ENCODE data around the gene TNFRSF4. TPM values are rescaled to one million over a fixed set of nuclear protein-coding genes. Genes with fewer than 3 reads are reported as not detected.

The TNFRSF4 gene
- total RNA-seq, 4 donors from 2014 or later: 2.4 to 10.7 (median 5.9) TPM

GRCh38 chr1:1227386-1227785 is 13.4 kb upstream of the TNFRSF4 start:
- DNase-seq (ENCODE audit: low spot score) (no peak), ATAC-seq (ENCODE audit: low FRiP score) (no peak)
- TF ChIP-seq CTCF (IDR thresholded peaks at IDR 0.05): no peak

DNA sequence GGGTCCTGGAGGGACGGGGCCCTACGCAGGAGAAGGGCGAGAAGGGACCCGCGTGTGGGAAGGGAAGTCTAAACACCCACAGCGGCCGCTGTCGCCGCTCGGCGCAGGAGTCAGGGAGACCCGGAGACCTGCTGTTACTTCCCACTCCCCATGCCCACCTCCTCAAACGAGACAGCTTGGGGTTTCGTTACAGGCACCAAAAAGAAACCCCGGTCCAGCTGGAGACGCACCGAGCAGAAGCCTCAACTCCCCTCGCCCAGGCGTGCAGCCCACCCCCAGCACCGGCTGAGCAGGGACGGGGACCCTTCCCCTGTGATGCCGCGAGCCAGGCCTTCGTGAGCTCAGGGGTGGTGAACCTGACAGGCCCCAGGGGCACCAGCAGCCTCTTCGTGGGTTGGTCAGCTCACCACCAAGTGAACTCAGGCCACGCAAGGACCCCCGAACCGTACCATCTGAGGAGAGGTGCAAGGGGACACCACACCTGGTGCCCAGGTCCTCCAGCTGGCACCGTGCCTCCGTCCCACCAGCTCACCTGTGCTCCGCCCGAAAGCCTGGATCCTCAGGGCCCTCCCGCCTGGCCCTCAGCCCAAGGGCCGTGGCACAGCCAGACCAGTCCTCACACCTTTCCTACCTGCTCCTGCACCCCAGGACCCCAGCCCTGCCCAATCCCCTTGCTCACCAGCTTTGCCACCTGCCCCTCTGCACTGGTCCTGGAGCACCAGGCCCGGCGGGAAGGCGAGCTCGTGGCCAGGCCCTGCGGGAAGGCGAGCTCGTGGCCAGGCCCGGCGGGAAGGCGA is 12.8 kb upstream of the TNFRSF4 start:
- DNase-seq (ENCODE audit: low spot score) (no peak), ATAC-seq (ENCODE audit: low FRiP score) (no peak)
- TF ChIP-seq CTCF (IDR thresholded peaks at IDR 0.05): no peak

GRCh38 chr1:1225913-1226312 is 12.0 kb upstream of the TNFRSF4 start:
- DNase-seq (ENCODE audit: low spot score) (no peak), ATAC-seq (ENCODE audit: low FRiP score) (no peak)
- no peak for TF ChIP-seq CTCF (IDR thresholded peaks at IDR 0.05)

GRCh38 chr1:1225238-1225845 is 11.4 kb upstream of the TNFRSF4 start:
- TF ChIP-seq CTCF (IDR thresholded peaks at IDR 0.05): no peak
- no peak for DNase-seq (ENCODE audit: low spot score)
- ATAC-seq (ENCODE audit: low FRiP score): no peak

- ATAC-seq (ENCODE audit: low FRiP score): no peak
- DNase-seq (ENCODE audit: low spot score): no peak
- no peak for TF ChIP-seq CTCF (IDR thresholded peaks at IDR 0.05)
Measured at GRCh38 chr1:1223891-1224290, 9.9 kb upstream of the TNFRSF4 start.

GRCh38 chr1:1223321-1223720 is 9.4 kb upstream of the TNFRSF4 start:
- ATAC-seq (ENCODE audit: low FRiP score): no peak
- no peak for DNase-seq (ENCODE audit: low spot score)
- TF ChIP-seq CTCF (IDR thresholded peaks at IDR 0.05): no peak

Measured in omental fat pad (tissue), 4 donors.